PC-3 (cell line): ENCODE results near the gene IFI27L1. TPM values are rescaled to one million over a fixed set of nuclear protein-coding genes. Genes with fewer than 3 reads are reported as not detected.

ENCODE experiments used
- ATAC-seq: fragments of 200-7000 bp; cut with Tn5 transposase; 2 replicates; pipeline ENCODE4 v1.9.1; 2020; ENCODE audit warnings: mild to moderate bottlenecking, moderate library complexity
- BruUV-seq: library from RNA; stranded (reverse); fragments of 400-500 nt; replicated peaks from 2 replicates; lab custom pipeline; 2021; lab: Mats Ljungman, UMichigan
- CTCF ChIA-PET: fragments of 300-600 bp; sonication (Branson Sonifier 250); formaldehyde crosslinking; loops from one replicate; lab custom pipeline; 2022; ENCODE audit warnings: antibody characterized with exemption; lab: Charles Lee
- POLR2A ChIA-PET: fragments of 300-600 bp; sonication (Branson Sonifier 250); formaldehyde crosslinking; loops from one replicate; lab custom pipeline; 2022; ENCODE audit warnings: antibody characterized with exemption; ENCODE audit not compliant: unreplicated experiment; lab: Charles Lee
- DNase-seq: peaks from one replicate; pipeline ENCODE4 v3.0.0-alpha.2; 2015
- H2AFZ ChIP-seq: fragments of 300-600 bp; sonication (generic); 2 replicates; pipeline ENCODE4 v1.6.0; 2016; ENCODE audit warnings: antibody characterized with exemption, low read length
- H3F3A ChIP-seq: fragments of 300-600 bp; sonication (generic); one replicate; pipeline ENCODE4 v1.6.0; 2017; ENCODE audit warnings: antibody characterized with exemption, low read length, control low read depth, mild to moderate bottlenecking; ENCODE audit not compliant: unreplicated experiment
- H3K27ac ChIP-seq: fragments of 300-600 bp; sonication (generic); 2 replicates; pipeline ENCODE4 v1.5.1; 2016; ENCODE audit warnings: mild to moderate bottlenecking, low read length
- H3K27me3 ChIP-seq: fragments of 300-600 bp; sonication (generic); 2 replicates; pipeline ENCODE4 v1.6.1; 2016; ENCODE audit warnings: low read length, mixed read lengths
- H3K36me3 ChIP-seq: fragments of 300-600 bp; sonication (generic); 2 replicates; pipeline ENCODE4 v1.6.1; 2016; ENCODE audit warnings: low read depth, mixed run types, low read length, mixed read lengths
- H3K4me1 ChIP-seq: fragments of 300-600 bp; sonication (generic); 2 replicates; pipeline ENCODE4 v1.5.1; 2016; ENCODE audit warnings: low read length; ENCODE audit not compliant: insufficient read depth
- H3K4me2 ChIP-seq: fragments of 300-600 bp; sonication (generic); 2 replicates; pipeline ENCODE4 v1.6.0; 2016; ENCODE audit warnings: low read length
- H3K4me3 ChIP-seq: fragments of 300-600 bp; sonication (generic); 2 replicates; pipeline ENCODE4 v1.5.1; 2016; ENCODE audit warnings: mild to moderate bottlenecking, low read length, mixed read lengths
- H3K79me2 ChIP-seq: fragments of 300-600 bp; sonication (generic); 2 replicates; pipeline ENCODE4 v1.6.1; 2017; ENCODE audit warnings: low read length, mixed read lengths
- H3K9ac ChIP-seq: fragments of 300-600 bp; sonication (generic); 2 replicates; pipeline ENCODE4 v1.6.0; 2016; ENCODE audit warnings: mild to moderate bottlenecking, low read length
- H3K9me2 ChIP-seq: fragments of 300-600 bp; sonication (generic); replicated peaks from 2 replicates; pipeline ENCODE4 v1.6.1; 2016; ENCODE audit warnings: mixed run types, low read length, mixed read lengths
- H3K9me3 ChIP-seq: fragments of 300-600 bp; sonication (generic); 2 replicates; pipeline ENCODE4 v1.6.1; 2016; ENCODE audit warnings: low read length, mixed read lengths
- H4K20me1 ChIP-seq: fragments of 300-600 bp; sonication (generic); 2 replicates; pipeline ENCODE4 v1.6.1; 2016; ENCODE audit warnings: low read length, mixed read lengths
- CTCF ChIP-seq: fragments of 300-600 bp; sonication (generic); conservative IDR thresholded peaks from 2 replicates; pipeline ENCODE4 v1.5.1; 2017; ENCODE audit warnings: antibody characterized with exemption, low read depth, mild to moderate bottlenecking, low read length
- EZH2 ChIP-seq: fragments of 300-600 bp; sonication (generic); IDR thresholded peaks from one replicate; pipeline ENCODE4 v1.6.1; 2017; ENCODE audit warnings: antibody characterized with exemption, mild to moderate bottlenecking, low read length; ENCODE audit not compliant: unreplicated experiment
- EZH2phosphoT487 ChIP-seq: fragments of 300-600 bp; sonication (generic); IDR thresholded peaks from 2 replicates; pipeline ENCODE4 v1.6.1; 2018; ENCODE audit warnings: mild to moderate bottlenecking, antibody characterized with exemption, low read length, borderline replicate concordance
- intact Hi-C: fragments of 100-400 bp; cut with micrococcal nuclease; formaldehyde crosslinking; loops from 2 replicates; pipeline ENCODE4 v1.9.0; 2023
- total RNA-seq: library from RNA; depleted of rRNA; stranded (reverse); fragments of >200 nt; gene quantifications from 2 replicates; pipeline ENCODE4 v1.2.3, GENCODE V29; 2014

IFI27L1 gene
- total RNA-seq, 1 experiment from 2014 or later: 16.9 TPM

DNA sequence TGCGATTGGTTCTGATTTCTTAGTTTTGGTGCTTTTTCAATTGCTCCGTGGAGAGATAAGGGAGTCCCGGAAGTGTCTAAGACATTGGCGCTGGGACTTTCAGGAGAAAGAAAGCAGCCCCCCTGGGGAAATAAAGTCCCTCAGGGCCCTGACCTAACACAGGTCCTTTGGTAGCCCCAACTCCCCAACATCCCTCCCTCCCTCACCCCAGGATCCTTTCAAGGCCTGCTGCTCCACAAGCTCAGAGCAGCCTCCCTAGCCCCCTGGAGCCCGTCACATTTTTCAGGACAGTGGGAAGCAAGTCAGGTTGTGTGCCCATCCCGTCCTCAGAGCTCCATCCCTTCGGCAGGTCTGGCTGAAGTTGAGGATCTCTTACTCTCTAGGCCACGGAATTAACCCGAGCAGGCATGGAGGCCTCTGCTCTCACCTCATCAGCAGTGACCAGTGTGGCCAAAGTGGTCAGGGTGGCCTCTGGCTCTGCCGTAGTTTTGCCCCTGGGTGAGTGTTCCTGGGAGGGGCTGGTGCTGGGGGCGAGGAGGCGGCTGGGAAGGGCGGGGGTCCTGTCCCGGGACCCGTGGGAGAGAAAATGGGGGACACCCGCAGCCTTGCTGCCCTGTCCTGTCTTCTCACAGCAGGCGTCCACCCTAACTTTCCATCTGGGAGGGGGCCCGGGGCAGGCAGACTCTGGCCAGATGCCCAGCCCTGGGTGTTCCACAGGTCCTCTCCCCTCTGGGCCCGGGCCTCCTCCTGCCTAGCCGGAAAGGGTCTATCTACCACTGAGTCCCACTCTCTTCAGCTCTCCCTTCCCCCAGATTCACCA is 30.4 kb downstream of the IFI27L1 start:
- BruUV-seq: no TSS peak
- TF ChIP-seq EZH2phosphoT487 (no peak), EZH2 (no peak), CTCF (no peak)
- ChIA-PET CTCF (no interaction called here), POLR2A (no interaction called here)
- no peaks in the 10 kb centered on the region for H3K9me2 ChIP-seq
- intact Hi-C loops: no loop called here
- H3K79me2 ChIP-seq: no peaks in the 10 kb centered on the region
- no peaks in the 10 kb centered on the region for H3F3A ChIP-seq
- no peak overlapping the region for H3K27ac ChIP-seq
- no peaks in the 10 kb centered on the region for H3K9me3 ChIP-seq
- H3K27me3 ChIP-seq: peaks cover 3% of the 10 kb centered on the region
- no peak overlapping the region for H3K9ac ChIP-seq
- no peaks in the 10 kb centered on the region for H4K20me1 ChIP-seq
- H3K4me3 ChIP-seq: no peak overlapping the region
- H3K36me3 ChIP-seq: no peaks in the 10 kb centered on the region
- H3K4me1 ChIP-seq: no peaks in the 10 kb centered on the region; the same call in 1 of the 2 replicates
- H3K4me2 ChIP-seq: no peak overlapping the region
- ATAC-seq (no peak), DNase-seq (no peak)
- H2AFZ ChIP-seq: no peak overlapping the region

- no peak for TF ChIP-seq CTCF
- no peak for TF ChIP-seq EZH2
- TF ChIP-seq EZH2phosphoT487: no peak
- Histone ChIP-seq H3K9ac (no peak overlapping the region), H3K9me2 (no peaks in the 10 kb centered on the region), H3K27me3 (peaks cover 7% of the 10 kb centered on the region), H3K36me3 (no peaks in the 10 kb centered on the region), H3K4me1 (no peaks in the 10 kb centered on the region; the same call in 1 of the 2 replicates), H3K79me2 (no peaks in the 10 kb centered on the region), H3K4me2 (no peak overlapping the region), H3K4me3 (no peak overlapping the region), H3F3A (no peaks in the 10 kb centered on the region), H3K27ac (no peak overlapping the region), H2AFZ (no peak overlapping the region), H3K9me3 (no peaks in the 10 kb centered on the region), H4K20me1 (no peaks in the 10 kb centered on the region)
- intact Hi-C loops: no loop called here
- DNase-seq (no peak), ATAC-seq (peak; percentile 53; the same call in 1 of the 2 replicates)
- ChIA-PET CTCF (no interaction called here), POLR2A (no interaction called here)
- BruUV-seq: no TSS peak
Measured at GRCh38 chr14:94112513-94113063, 31.5 kb downstream of the IFI27L1 start.

DNA sequence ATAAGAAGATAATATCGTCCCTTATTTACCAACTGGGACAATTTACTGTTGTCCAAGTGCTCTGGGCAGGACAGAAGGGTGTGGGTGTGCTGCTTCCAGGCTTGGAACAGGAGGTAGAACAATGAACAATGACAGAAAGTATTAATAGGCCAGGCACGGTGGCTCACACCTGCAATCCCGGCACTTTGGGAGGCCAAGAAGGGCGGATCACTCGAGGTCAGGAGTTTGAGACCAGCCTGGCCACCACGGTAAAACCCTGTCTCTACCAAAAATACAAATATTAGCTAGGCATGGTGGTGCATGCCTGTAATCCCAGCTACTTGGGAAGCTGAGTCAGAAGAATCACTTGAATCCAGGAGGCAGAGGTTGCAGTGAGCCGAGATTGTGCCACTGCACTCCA is 32.0 kb downstream of the IFI27L1 start:
- POLR2A ChIA-PET: no interaction called here
- no peaks in the 10 kb centered on the region for H3K36me3 ChIP-seq
- no peaks in the 10 kb centered on the region for H4K20me1 ChIP-seq
- H3K4me2 ChIP-seq: no peak overlapping the region
- no peak overlapping the region for H3K4me3 ChIP-seq
- CTCF ChIA-PET: no interaction called here
- no peaks in the 10 kb centered on the region for H3K79me2 ChIP-seq
- no peak; the same call in 1 of the 2 replicates for ATAC-seq
- no peak overlapping the region for H3K9ac ChIP-seq
- H3K27ac ChIP-seq: no peak overlapping the region
- H3F3A ChIP-seq: no peaks in the 10 kb centered on the region
- no peaks in the 10 kb centered on the region for H3K9me3 ChIP-seq
- H3K4me1 ChIP-seq: no peaks in the 10 kb centered on the region; the same call in 1 of the 2 replicates
- no TSS peak for BruUV-seq
- no peak for DNase-seq
- TF ChIP-seq CTCF (no peak), EZH2phosphoT487 (no peak), EZH2 (no peak)
- H2AFZ ChIP-seq: no peak overlapping the region
- intact Hi-C loops: no loop called here
- H3K9me2 ChIP-seq: no peaks in the 10 kb centered on the region
- peaks cover 7% of the 10 kb centered on the region for H3K27me3 ChIP-seq
